Measurements from ENCODE around the gene NKAIN2.
"Not testable (repeated sequence)": the region's sequence is repeated elsewhere in the genome, so short reads cannot be mapped to it uniquely, and the experiment has no call there.

The NKAIN2 gene

DNA sequence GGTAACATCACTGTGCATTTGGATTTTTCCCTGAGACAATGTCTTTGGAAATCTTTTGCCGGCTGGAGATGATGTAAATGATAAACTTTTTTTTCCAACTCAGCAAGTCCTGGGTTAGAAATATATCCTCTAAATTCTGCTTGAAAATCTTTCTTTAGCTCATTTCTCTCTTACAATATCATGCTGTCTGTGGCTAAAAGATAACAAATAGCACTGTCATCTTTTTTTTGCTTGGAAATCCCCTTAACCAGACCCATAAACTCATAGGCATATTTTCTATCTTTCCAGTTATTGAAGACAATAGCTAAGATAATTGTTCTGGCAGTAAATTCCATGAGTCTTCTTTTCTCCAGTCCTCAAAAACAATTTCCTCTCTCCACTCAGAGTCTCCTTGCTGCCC lies 481.5 kb downstream of the NKAIN2 start:
- H3K4me3 ChIP-seq (ENCODE audit: low read length), result no peak overlapping the region
- TF ChIP-seq ZNF274 (IDR thresholded peaks at IDR 0.05; ENCODE audit: low read depth, low read length), result no peak

DNA sequence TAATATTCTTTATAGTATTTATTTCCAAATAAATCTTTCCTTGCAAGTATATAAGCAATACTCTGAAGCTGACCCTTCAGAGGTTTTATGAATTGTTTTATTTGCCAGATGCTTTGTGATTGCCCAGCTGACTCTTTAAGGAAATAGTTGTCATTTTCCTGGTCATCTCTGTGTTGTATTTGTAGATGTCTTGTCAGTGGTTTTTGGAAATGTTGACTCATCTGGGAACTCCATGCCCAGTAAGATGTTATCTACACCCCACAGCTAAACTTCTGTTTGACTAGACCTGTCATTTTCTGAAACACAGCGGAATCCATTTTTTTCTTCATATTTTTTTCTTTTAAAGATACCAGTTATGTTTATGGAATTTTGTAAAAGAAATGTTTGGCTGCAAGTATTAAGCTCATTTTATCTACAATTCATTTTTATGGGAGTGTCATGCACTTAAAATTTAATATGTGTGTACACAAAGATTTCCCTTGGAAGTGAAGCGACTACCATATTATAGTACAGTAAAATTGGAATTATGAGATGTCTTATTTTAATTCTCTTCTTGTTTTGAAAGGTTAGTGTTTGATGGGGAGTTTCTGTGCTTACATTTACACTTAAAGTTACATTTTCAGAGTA lies 491.0 kb downstream of the NKAIN2 start:
- TF ChIP-seq ZNF274 (IDR thresholded peaks at IDR 0.05; ENCODE audit: low read depth, low read length), result no peak

DNA sequence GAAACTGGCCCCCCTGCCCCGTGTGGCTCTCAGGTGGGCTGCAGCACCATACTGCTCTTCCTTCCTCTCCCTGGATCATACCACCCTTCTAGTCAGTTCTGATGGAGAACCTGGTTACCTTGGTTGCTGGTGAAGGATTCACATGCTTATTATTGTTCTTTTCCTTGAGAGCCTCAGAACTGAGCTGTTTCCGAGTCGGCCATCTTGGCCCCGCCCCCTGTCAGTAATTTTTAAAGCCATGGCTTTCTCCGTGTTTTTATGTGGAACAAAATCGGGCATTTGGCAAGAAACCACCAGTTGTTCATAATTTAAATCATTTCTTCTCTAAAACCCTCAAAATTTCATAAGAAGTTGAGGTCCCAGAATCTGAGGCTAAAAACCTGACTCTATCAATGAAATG lies 493.8 kb downstream of the NKAIN2 start:
- H3K4me3 ChIP-seq (ENCODE audit: low read length), result no peak overlapping the region
- no peak for TF ChIP-seq ZNF274 (IDR thresholded peaks at IDR 0.05; ENCODE audit: low read depth, low read length)

More for the DNA sequence above, 491.0 kb downstream of the NKAIN2 start:
- H3K4me3 ChIP-seq (ENCODE audit: low read length), result no peak overlapping the region

DNA sequence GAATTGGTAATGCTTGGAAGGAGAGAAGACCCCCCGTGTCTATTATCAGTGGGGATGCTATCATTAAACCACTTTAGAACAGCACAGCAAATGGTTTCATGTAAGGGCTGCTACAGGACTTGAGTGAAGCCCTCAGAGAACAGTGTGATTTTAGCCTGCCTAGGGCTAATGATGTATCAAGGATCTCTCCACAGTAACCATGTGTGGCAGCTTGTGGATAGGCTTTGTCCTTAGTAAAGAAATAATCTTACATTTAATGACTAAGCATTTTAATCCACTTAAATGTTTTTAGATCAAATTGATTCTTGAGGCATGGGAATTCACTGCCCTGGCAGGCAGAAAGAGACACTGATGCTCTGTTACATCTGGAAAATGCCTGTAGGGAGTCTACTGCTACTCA lies 495.1 kb downstream of the NKAIN2 start:
- H3K4me3 ChIP-seq (ENCODE audit: low read length), result no peak overlapping the region
- no peak for TF ChIP-seq ZNF274 (IDR thresholded peaks at IDR 0.05; ENCODE audit: low read depth, low read length)

DNA sequence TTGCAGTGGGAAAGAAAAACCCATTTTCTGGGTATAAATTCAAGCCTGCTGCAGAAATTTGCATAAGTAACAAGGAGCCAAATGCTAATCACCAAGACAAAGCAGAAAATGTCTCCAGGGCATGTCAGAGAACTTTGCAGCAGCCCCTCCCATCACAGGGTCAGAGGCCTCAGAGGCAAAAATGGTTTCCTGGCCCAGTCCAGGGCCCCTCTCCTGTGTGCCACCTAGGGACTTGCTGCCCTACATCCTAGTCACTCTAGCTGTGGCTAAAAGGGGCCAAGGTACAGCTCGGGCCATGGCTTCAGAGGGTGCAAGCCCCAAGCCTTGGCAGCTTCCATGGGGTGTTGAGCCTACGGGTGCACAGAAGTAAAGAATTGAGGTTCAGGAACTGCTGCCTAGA lies 497.2 kb downstream of the NKAIN2 start:
- H3K4me3 ChIP-seq (ENCODE audit: low read length), result not testable (repeated sequence)

DNA sequence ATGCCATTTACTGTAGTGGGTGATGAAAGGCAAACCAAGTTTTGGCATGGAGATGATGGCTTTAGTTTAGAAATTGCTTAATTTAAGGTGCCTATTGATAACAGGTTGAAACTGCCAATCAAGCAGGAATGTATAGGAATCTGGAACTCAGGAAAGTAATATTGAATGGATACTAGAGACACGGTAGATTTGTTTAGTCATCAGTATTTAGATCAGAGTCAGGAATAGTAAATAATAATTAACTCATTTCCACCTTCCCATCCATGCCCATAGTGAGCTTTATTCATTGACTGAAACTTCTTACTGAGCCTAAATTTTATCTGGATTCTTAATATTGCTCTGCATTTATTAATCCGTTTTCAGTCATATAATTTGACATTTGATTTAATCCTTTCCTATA lies 500.3 kb downstream of the NKAIN2 start:
- TF ChIP-seq ZNF274 (IDR thresholded peaks at IDR 0.05; ENCODE audit: low read depth, low read length), result no peak
- no peak overlapping the region for H3K4me3 ChIP-seq (ENCODE audit: low read length)

DNA sequence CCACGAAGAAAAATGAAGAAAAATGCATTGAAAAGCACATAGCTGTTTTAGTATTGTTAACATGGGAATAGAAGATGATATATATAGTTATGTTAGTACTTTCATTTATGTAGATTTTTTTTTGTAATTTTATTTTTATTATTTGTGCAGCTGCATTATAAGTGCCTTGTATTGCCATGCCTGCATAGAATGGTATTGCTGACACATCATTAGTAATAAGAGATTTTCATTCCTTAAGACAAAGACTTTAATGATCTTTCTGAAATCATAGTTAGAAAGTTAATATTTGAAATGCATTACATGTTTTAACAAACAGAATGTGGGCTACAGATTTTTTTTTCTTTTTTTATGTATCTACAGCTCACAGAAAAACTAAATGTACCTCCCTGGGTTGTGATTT lies 506.5 kb downstream of the NKAIN2 start:
- no peak overlapping the region for H3K4me3 ChIP-seq (ENCODE audit: low read length)
- no peak for TF ChIP-seq ZNF274 (IDR thresholded peaks at IDR 0.05; ENCODE audit: low read depth, low read length)

DNA sequence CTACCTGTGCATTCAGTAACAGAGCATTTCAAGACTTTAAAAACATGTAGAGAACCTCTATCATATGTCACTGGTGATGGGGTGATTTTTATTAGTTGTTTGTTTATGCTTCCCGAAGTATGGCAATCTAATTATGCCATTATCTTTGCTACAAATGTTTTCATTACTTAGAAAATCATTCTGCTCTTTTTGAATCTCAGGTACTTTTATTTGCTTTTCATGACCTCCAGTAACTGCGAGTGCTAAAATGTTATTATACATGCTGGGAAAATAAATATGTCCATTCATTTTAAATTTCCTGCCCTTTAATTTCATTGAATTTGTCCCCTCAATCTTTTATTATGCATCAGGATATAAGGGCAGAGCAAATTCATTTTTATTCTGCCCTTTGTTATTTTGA lies 515.7 kb downstream of the NKAIN2 start:
- no peak for TF ChIP-seq ZNF274 (IDR thresholded peaks at IDR 0.05; ENCODE audit: low read depth, low read length)
- no peak overlapping the region for H3K4me3 ChIP-seq (ENCODE audit: low read length)

DNA sequence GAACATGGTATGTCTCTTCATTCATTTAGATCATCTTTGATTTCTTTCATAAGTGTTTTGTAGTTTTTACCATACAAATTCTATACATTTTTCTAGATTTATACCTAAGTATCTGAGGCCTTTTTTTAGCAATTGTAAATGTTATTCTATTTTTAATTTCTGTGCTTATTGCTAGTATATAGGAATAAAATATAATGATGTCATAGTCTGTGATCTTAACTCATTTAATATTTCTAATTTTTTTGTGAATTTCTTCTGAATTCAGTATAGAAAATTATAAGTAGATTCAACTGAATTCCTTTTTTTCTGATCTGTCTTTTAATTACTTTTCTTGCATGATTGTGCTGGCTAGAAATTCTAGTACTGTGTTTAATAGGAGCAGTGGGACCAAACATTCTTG lies 520.6 kb downstream of the NKAIN2 start:
- no peak for TF ChIP-seq ZNF274 (IDR thresholded peaks at IDR 0.05; ENCODE audit: low read depth, low read length)
- H3K4me3 ChIP-seq (ENCODE audit: low read length), result no peak overlapping the region

DNA sequence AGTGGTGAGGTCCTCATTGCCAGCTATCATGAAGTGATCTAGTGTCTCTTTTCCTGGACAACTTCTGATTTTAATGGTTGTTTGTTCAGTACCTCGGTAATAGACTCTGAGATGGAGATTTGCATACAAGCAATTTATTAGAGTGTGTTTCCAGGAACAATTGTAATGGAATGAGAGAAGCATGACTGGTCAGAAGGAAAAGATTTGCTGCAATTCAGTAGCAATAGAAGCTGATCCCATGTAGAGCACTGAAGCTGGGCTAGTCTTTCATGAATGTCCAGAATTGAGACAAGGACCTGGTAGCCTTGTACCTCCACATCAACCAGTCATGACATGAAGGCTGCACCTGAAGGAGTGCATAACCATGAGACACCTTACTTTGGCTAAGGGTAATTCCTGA lies 526.5 kb downstream of the NKAIN2 start:
- no peak for TF ChIP-seq ZNF274 (IDR thresholded peaks at IDR 0.05; ENCODE audit: low read depth, low read length)
- no peak overlapping the region for H3K4me3 ChIP-seq (ENCODE audit: low read length)

DNA sequence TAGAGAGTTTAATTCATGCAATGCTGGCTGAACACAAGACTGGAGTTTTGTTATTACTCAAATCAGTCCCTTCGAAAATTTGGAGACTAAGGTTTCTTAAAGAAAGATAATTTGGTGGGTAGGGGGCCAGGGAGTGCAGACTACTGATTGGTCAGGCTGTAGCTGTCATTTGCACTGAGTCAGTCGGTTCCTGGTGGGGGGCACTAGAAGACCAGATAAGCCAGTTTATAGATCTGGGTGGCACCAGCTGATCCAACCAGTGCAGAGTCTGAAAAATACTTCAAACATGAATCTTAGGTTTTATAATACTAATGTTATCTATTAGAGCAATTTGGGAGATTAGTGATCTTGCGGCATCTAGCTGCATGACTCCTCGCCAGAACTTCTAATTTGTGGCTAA lies 530.7 kb downstream of the NKAIN2 start:
- TF ChIP-seq ZNF274 (IDR thresholded peaks at IDR 0.05; ENCODE audit: low read depth, low read length), result no peak
- H3K4me3 ChIP-seq (ENCODE audit: low read length), result no peak overlapping the region

DNA sequence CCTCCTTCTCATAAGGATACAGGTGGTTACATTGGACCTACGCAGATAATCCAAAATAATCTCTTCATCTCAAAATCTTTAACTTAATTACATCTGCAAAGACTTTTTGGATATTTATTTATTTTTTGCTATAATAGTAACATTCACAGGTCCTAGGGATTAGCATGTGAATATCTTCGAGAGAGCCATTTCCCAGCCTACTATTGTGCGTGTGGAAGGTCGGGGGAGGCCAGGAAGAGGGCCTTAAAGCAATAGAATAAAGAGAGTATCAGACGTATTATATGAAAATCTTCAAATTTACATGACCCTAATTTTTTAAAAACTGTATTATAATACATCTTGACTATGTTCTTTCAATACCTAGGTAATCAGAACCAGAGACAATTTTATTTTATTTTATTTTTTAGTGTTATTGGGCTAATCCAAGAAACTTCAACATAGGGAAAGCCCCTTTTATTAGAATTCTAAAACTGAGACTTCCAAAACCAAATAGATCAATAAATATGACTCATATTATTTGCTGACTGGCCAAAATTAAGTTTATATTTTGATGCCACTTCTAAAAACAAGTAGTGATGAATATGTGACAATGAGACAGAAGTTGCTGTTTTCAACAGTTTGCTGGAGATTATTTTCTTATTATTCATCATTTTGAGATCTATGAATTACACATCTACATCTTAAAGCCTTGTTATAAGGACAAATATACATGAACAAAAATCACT lies 536.1 kb downstream of the NKAIN2 start:
- no peak overlapping the region for H3K4me3 ChIP-seq (ENCODE audit: low read length)
- no peak for TF ChIP-seq ZNF274 (IDR thresholded peaks at IDR 0.05; ENCODE audit: low read depth, low read length)

DNA sequence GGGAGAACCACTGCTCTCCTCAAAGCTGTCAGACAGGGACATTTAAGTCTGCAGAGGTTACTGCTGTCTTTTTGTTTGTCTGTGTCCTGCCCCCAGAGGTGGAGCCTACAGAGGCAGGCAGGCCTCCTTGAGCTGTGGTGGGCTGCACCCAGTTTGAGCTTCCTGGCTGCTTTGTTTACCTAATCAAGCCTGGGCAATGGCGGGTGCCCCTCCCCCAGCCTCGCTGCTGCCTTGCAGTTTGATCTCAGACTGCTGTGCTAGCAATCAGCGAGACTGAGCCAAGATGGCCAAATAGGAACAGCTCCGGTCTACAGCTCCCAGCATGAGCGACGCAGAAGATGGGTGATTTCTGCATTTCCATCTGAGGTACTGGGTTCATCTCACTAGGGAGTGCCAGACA lies 544.7 kb downstream of the NKAIN2 start:
- H3K4me3 ChIP-seq (ENCODE audit: low read length), result not testable (repeated sequence)

DNA sequence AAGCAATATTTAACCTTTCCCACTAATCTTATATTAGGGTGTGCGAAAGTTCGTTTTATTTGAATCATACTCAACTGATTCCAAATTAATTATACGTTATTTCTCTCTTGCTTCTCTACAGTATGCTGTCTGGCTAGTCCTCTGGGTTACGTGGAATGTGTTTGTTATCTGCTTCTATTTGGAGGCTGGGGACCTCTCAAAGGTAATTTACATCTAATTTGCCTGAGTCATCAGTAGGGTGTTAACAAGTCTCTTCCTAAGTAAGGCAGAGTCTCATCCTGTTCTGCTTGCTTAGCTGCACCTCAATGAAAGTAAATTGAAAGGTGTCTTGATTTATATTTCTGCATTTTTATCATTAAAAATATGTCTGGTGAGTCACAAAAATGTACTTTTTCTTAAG lies 551.5 kb downstream of the NKAIN2 start:
- no peak for TF ChIP-seq ZNF274 (IDR thresholded peaks at IDR 0.05; ENCODE audit: low read depth, low read length)
- H3K4me3 ChIP-seq (ENCODE audit: low read length), result no peak overlapping the region

DNA sequence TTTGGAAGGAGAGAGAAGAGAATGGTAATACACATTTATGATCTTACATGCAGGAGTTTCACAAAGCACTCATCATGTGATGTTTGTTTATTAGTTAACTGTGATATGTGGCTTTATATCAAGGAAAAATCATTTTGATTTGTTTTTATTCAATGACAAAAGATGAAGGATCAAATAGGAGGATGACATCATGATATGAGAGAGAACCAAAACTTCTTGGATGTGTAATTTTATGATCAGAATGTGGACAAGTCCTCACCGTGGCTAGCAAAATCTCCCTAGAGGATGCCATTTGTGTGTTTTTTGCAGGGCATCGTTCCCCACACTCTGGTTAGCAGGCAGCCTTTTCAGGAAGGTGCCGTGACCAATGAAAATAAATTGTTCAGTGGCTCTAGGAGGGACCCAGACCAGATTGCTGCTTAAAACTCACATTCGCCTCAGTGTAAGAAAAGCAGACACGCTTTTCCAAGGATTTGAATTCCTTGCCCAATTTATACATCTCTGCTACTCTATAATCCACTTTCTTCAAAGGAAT lies 552.7 kb downstream of the NKAIN2 start:
- TF ChIP-seq ZNF274 (IDR thresholded peaks at IDR 0.05; ENCODE audit: low read depth, low read length), result no peak
- no peak overlapping the region for H3K4me3 ChIP-seq (ENCODE audit: low read length)

DNA sequence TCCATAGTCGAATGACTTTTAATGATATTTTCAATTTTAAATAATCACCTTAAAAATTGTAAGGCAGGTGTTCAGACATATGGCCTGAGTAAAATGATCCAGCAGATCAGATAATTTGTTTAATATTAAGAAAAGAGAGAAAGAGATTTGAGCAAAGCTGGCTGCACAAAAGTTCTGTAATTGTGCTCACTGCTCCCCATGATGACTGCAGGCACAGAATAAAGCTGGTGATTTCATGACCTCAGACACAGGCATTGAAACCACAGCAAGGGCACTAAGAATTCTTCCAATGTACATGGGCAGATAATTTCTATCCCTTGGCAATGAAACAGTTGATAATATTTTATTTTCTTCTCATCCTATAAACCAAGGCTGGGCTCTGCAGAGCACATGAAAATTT lies 553.1 kb downstream of the NKAIN2 start:
- H3K4me3 ChIP-seq (ENCODE audit: low read length), result no peak overlapping the region
- TF ChIP-seq ZNF274 (IDR thresholded peaks at IDR 0.05; ENCODE audit: low read depth, low read length), result no peak

Data from GM08714 (cell line).